BJ (cell line): Measurements from ENCODE around the gene PTAFR. TPM values are rescaled to one million over a fixed set of nuclear protein-coding genes. Genes with fewer than 3 reads are reported as not detected.

Experiments used
- CTCF ChIA-PET: fragments of 350-600 bp; formaldehyde crosslinking; extraction: SDS; loops from one replicate; lab custom pipeline; 2021; ENCODE audit warnings: antibody characterized with exemption, inconsistent platforms; lab: Yijun Ruan, JAX
- POLR2A ChIA-PET: fragments of 300-600 bp; sonication (Branson Sonifier 250); formaldehyde crosslinking; extraction: SDS; loops from one replicate; lab custom pipeline; 2021; ENCODE audit warnings: antibody characterized with exemption; lab: Charles Lee
- DNase-seq: peaks from one replicate; pipeline ENCODE4 v3.0.0-alpha.2; 2011; ENCODE audit warnings: low read depth
- H3K27me3 ChIP-seq: 2 replicates; pipeline ENCODE4 v1.6.0; 2011; ENCODE audit warnings: low read length; ENCODE audit not compliant: control insufficient read depth, insufficient read depth
- H3K36me3 ChIP-seq: 2 replicates; pipeline ENCODE4 v1.5.1; 2011; ENCODE audit warnings: low read length; ENCODE audit not compliant: control insufficient read depth, insufficient read depth
- H3K4me3 ChIP-seq: 2 replicates; pipeline ENCODE4 v1.5.1; 2011; ENCODE audit warnings: low read depth, mild to moderate bottlenecking, control low read depth, low read length
- polyA plus RNA-seq: library from polyadenylated mRNA; depleted of rRNA; stranded (reverse); fragments of >200 nt; gene quantifications from 2 replicates; pipeline ENCODE4 v1.2.3, GENCODE V29; 2011
- TF ChIP-seq, protein P1 (sequence below): IDR thresholded peaks from 2 replicates; pipeline ENCODE4 v1.5.1; 2011; ENCODE audit warnings: low read depth, mild to moderate bottlenecking, control low read depth, inconsistent platforms, low read length, moderate library complexity; ENCODE audit not compliant: insufficient read depth

Gene PTAFR
- polyA plus RNA-seq, 1 experiment = 0.10 TPM

DNA sequence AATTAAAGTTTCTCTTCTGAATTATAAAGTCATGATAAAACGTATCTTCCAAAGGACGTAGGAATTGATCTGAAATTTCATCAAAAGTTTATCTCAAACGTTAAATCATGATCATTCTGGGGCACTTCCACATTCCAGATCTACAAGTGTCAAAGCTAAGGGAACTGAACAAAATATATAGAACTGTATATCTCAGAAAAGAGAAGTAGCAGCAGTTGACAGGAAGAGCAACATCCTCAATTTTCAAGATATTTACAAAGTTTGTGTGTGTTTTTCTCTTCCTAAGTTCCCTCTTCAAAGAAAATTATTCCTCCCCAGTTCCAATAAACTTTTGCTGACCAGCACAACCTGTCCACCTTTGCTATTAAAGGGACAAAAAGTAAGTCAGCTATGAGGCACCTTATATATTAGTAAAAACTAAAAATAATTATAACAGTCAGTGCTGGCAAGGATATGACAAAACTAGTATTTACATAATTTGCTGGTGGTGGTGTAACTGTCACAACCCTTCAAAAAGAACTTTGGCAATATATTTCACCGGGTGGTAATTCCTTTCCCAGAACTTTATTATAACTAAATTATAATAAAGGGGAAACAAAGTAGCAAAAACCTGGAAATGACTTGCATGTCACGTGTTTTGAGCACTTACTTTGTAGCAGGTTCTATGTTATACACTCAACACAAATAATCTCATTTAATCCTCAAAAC is 49.6 kb downstream of the PTAFR start:
- Histone ChIP-seq H3K36me3 (no peaks in the 10 kb centered on the region), H3K27me3 (peaks cover 2% of the 10 kb centered on the region), H3K4me3 (no peak overlapping the region)
- CTCF ChIA-PET = no interaction called here
- DNase-seq = no peak
- TF ChIP-seq, protein P1, sequence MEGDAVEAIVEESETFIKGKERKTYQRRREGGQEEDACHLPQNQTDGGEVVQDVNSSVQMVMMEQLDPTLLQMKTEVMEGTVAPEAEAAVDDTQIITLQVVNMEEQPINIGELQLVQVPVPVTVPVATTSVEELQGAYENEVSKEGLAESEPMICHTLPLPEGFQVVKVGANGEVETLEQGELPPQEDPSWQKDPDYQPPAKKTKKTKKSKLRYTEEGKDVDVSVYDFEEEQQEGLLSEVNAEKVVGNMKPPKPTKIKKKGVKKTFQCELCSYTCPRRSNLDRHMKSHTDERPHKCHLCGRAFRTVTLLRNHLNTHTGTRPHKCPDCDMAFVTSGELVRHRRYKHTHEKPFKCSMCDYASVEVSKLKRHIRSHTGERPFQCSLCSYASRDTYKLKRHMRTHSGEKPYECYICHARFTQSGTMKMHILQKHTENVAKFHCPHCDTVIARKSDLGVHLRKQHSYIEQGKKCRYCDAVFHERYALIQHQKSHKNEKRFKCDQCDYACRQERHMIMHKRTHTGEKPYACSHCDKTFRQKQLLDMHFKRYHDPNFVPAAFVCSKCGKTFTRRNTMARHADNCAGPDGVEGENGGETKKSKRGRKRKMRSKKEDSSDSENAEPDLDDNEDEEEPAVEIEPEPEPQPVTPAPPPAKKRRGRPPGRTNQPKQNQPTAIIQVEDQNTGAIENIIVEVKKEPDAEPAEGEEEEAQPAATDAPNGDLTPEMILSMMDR = no peak
- POLR2A ChIA-PET = interaction anchor here (0.6 kb wide), 1 partner anchor 109 kb away, joined by 10 read pairs; the partner anchor contains the start of gene ATP5IF1

- TF ChIP-seq, protein P1 = no peak
- H3K27me3 ChIP-seq = peaks cover 2% of the 10 kb centered on the region
- H3K36me3 ChIP-seq = no peaks in the 10 kb centered on the region
- ChIA-PET CTCF (no interaction called here), POLR2A (interaction anchor here (0.6 kb wide), 1 partner anchor 110 kb away, joined by 10 read pairs; the partner anchor contains the start of gene ATP5IF1)
- no peak overlapping the region for H3K4me3 ChIP-seq
- DNase-seq = no peak
Measured at GRCh38 chr1:28126212-28126611, 50.3 kb downstream of the PTAFR start.

DNA sequence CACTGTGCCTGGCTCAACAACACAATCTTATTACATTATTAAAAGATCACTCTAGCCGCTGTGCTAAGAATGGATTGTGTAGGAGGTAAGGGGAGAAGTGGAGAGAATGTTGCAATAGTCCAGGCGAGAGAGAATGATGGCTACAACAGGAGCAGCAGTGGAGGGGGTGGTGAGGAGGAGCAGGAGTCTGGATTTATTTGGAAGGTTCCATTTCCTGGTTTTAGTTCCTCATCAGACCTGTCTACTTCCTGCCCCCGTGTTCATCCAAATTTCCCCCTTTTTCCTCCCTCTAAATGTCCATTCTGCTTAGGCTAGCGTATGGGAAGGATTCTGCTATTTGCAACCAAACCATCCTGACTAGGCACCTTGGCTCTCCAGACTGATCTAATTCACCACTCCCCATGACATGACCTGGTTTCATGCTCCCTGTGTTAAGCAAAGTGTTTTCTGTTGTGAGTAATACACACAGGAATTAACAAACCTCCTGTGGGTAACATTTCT is 53.0 kb downstream of the PTAFR start:
- H3K4me3 ChIP-seq = no peak overlapping the region
- H3K27me3 ChIP-seq = peaks cover 2% of the 10 kb centered on the region
- TF ChIP-seq, protein P1 = no peak
- ChIA-PET CTCF (interaction anchor here (1.2 kb wide), 1 partner anchor 10 kb away, joined by 3 read pairs; no protein-coding TSS in a partner anchor), POLR2A (interaction anchor here (0.5 kb wide), 1 partner anchor 14 kb away, joined by 3 read pairs; no protein-coding TSS in a partner anchor)
- no peaks in the 10 kb centered on the region for H3K36me3 ChIP-seq
- no peak for DNase-seq

GRCh38 chr1:28122183-28122582 is 54.3 kb downstream of the PTAFR start:
- POLR2A ChIA-PET = no interaction called here
- DNase-seq = no peak
- CTCF ChIA-PET = no interaction called here
- no peaks in the 10 kb centered on the region for H3K36me3 ChIP-seq
- TF ChIP-seq, protein P1 = no peak
- peaks cover 2% of the 10 kb centered on the region for H3K27me3 ChIP-seq
- H3K4me3 ChIP-seq = no peak overlapping the region

DNA sequence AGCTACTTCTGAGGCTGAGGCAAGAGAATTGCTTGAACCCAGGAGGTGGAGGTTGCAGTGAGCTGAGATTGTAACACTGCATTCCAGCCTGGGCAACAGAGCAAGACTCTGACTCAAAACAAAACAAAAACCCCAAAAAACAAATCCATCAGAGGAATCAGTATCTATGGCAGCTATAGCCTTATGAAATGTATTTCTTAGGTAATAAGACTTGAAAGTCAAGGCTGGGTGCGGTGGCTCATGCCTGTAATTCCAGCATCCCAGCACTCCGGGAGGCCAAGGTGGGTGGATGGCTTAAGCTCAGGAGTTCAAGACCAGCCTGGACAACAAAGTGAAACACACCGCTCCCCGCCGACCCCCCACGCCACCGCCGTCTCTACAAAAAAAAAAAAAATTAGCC is 56.9 kb downstream of the PTAFR start:
- POLR2A ChIA-PET = no interaction called here
- Histone ChIP-seq H3K27me3 (no peaks in the 10 kb centered on the region), H3K4me3 (no peak overlapping the region), H3K36me3 (no peaks in the 10 kb centered on the region)
- TF ChIP-seq, protein P1 = no peak
- no peak for DNase-seq
- CTCF ChIA-PET = interaction anchor here (0.6 kb wide), 1 partner anchor 26 kb away, joined by 3 read pairs; no protein-coding TSS in a partner anchor
